ENCODE data around the gene ENHO.
"Not testable (repeated sequence)": the region's sequence is repeated elsewhere in the genome, so short reads cannot be mapped to it uniquely, and the experiment has no call there.

GRCh38 chr9:34481620-34482019 is 41.2 kb downstream of the ENHO start:
- TF ChIP-seq CTCF, POLR2A (IDR thresholded peaks at IDR 0.05): not testable (repeated sequence)

All from thyroid gland (tissue), 4 donors.